RPMI7951 (cell line): ENCODE results near the gene AKR1D1. TPM values are rescaled to one million over a fixed set of nuclear protein-coding genes. Genes with fewer than 3 reads are reported as not detected.
"Not testable (repeated sequence)": the region's sequence is repeated elsewhere in the genome, so short reads cannot be mapped to it uniquely, and the experiment has no call there.

Experiments
- DNase-seq: peaks from one replicate; pipeline ENCODE4 v3.0.0-alpha.2; 2012; ENCODE audit warnings: low read depth
- total RNA-seq: library from RNA; depleted of rRNA; stranded (reverse); fragments of >200 nt; shearing (Covaris generic); gene quantifications from 2 replicates; pipeline ENCODE4 v1.2.3, GENCODE V29; 2014

AKR1D1 gene
- total RNA-seq, 1 experiment from 2014 or later, result not detected

- DNase-seq, result peak; percentile 37
These were observed 2.1 kb upstream of the AKR1D1 start for GRCh38 chr7:138074121-138074520.

GRCh38 chr7:138074540-138074939 lies 1.7 kb upstream of the AKR1D1 start:
- DNase-seq, result no peak

- DNase-seq, result no peak
These were observed 909 bp upstream of the AKR1D1 start for GRCh38 chr7:138075350-138075749.

- DNase-seq, result not testable (repeated sequence)
These were observed 473 bp upstream of the AKR1D1 start for GRCh38 chr7:138075786-138076185.

GRCh38 chr7:138077809-138078208 lies 1.6 kb downstream of the AKR1D1 start:
- no peak for DNase-seq

- no peak for DNase-seq
These were observed 2.9 kb downstream of the AKR1D1 start for GRCh38 chr7:138079137-138079536.

- DNase-seq, result no peak
These were observed 5.6 kb downstream of the AKR1D1 start for GRCh38 chr7:138081868-138082267.

GRCh38 chr7:138083859-138084258 lies 7.6 kb downstream of the AKR1D1 start:
- no peak for DNase-seq

GRCh38 chr7:138086563-138087270 lies 10.5 kb downstream of the AKR1D1 start:
- DNase-seq, result no peak

GRCh38 chr7:138089080-138089901 lies 13.0 kb downstream of the AKR1D1 start:
- DNase-seq, result peak; percentile 54

- DNase-seq, result peak; percentile 28
These were observed 14.8 kb downstream of the AKR1D1 start for GRCh38 chr7:138091032-138091431.

- not testable (repeated sequence) for DNase-seq
These were observed 15.6 kb downstream of the AKR1D1 start for GRCh38 chr7:138091840-138092239.

GRCh38 chr7:138092486-138093028 lies 16.3 kb downstream of the AKR1D1 start:
- DNase-seq, result no peak

GRCh38 chr7:138095972-138096935 lies 20.0 kb downstream of the AKR1D1 start:
- DNase-seq, result no peak

- peak; percentile 43 for DNase-seq
These were observed 20.9 kb downstream of the AKR1D1 start for GRCh38 chr7:138097064-138097741.

GRCh38 chr7:138099813-138100212 lies 23.6 kb downstream of the AKR1D1 start:
- no peak for DNase-seq

GRCh38 chr7:138105221-138105620 lies 29.0 kb downstream of the AKR1D1 start:
- no peak for DNase-seq

- no peak for DNase-seq
These were observed 38.8 kb downstream of the AKR1D1 start for GRCh38 chr7:138115047-138115446.

GRCh38 chr7:138116141-138116540 lies 39.9 kb downstream of the AKR1D1 start:
- peak; percentile 65 for DNase-seq

- DNase-seq, result no peak
These were observed 40.6 kb downstream of the AKR1D1 start for GRCh38 chr7:138116892-138117291.
